OCI-LY3 (cell line): ENCODE results near the gene UBXN2A.

Experiments
- H2AFZ ChIP-seq: fragments of 200-600, 300-600 bp; shearing (Covaris generic); 2 replicates; pipeline ENCODE4 v1.6.0; 2014; ENCODE audit warnings: antibody characterized with exemption, low read depth, low read length
- H3K27ac ChIP-seq: fragments of 200-600, 300-600 bp; sonication (generic); 2 replicates; pipeline ENCODE4 v1.5.1; 2014; ENCODE audit warnings: mild to moderate bottlenecking, low read length, moderate library complexity, mixed read lengths
- H3K27me3 ChIP-seq: fragments of 200-600, 300-600 bp; sonication (generic); 2 replicates; pipeline ENCODE4 v1.6.1; 2014; ENCODE audit warnings: low read depth, low read length, mixed read lengths
- H3K36me3 ChIP-seq: fragments of 200-600, 300-600 bp; sonication (generic); replicated peaks from 2 replicates; pipeline ENCODE3; 2014; ENCODE audit warnings: low read depth, low read length, mixed read lengths
- H3K4me1 ChIP-seq: fragments of 300-600, 200-600 bp; sonication (generic); 2 replicates; pipeline ENCODE4 v1.6.1; 2014; ENCODE audit warnings: low read length, mixed read lengths
- H3K4me2 ChIP-seq: fragments of 200-600, 300-600 bp; sonication (generic); 2 replicates; pipeline ENCODE4 v1.6.1; 2014; ENCODE audit warnings: low read length, mixed read lengths
- H3K4me3 ChIP-seq: fragments of 300-600, 200-600 bp; sonication (generic); 2 replicates; pipeline ENCODE4 v1.5.1; 2014; ENCODE audit warnings: antibody characterized with exemption, mild to moderate bottlenecking, low read length, moderate library complexity
- H3K79me2 ChIP-seq: fragments of 300-600, 200-600 bp; shearing (Covaris generic); 2 replicates; pipeline ENCODE4 v1.6.1; 2014; ENCODE audit warnings: mild to moderate bottlenecking, low read length, mixed read lengths
- H3K9ac ChIP-seq: fragments of 300-600, 200-600 bp; shearing (Covaris generic); 2 replicates; pipeline ENCODE4 v1.6.0; 2014; ENCODE audit warnings: mild to moderate bottlenecking, low read length, moderate library complexity
- H3K9me3 ChIP-seq: fragments of 200-600, 300-600 bp; shearing (Covaris generic); 2 replicates; pipeline ENCODE4 v1.6.1; 2014; ENCODE audit warnings: low read length, mixed read lengths; ENCODE audit not compliant: insufficient read depth
- H4K20me1 ChIP-seq: fragments of 200-600, 300-600 bp; sonication (generic); 2 replicates; pipeline ENCODE4 v1.6.1; 2016; ENCODE audit warnings: low read length, mixed read lengths; ENCODE audit not compliant: insufficient read depth
- EZH2phosphoT487 ChIP-seq: fragments of 200-600 bp; shearing (Covaris generic); IDR thresholded peaks from 2 replicates; pipeline ENCODE4 v1.6.1; 2018; ENCODE audit warnings: antibody characterized with exemption, mixed run types, low read depth
- TF ChIP-seq, protein P1 (sequence below): fragments of 200-600, 300-600 bp; sonication (generic); IDR thresholded peaks from 2 replicates; pipeline ENCODE4 v1.5.1; 2014; ENCODE audit warnings: antibody characterized with exemption, low read length, low read depth

Gene UBXN2A

GRCh38 chr2:23967846-23968245 lies 27.6 kb downstream of the UBXN2A start:
- H3K36me3 ChIP-seq: no peaks in the 10 kb centered on the region
- no peak overlapping the region for H3K4me2 ChIP-seq
- no peak overlapping the region for H2AFZ ChIP-seq
- H3K4me1 ChIP-seq: no peaks in the 10 kb centered on the region
- TF ChIP-seq, protein P1, sequence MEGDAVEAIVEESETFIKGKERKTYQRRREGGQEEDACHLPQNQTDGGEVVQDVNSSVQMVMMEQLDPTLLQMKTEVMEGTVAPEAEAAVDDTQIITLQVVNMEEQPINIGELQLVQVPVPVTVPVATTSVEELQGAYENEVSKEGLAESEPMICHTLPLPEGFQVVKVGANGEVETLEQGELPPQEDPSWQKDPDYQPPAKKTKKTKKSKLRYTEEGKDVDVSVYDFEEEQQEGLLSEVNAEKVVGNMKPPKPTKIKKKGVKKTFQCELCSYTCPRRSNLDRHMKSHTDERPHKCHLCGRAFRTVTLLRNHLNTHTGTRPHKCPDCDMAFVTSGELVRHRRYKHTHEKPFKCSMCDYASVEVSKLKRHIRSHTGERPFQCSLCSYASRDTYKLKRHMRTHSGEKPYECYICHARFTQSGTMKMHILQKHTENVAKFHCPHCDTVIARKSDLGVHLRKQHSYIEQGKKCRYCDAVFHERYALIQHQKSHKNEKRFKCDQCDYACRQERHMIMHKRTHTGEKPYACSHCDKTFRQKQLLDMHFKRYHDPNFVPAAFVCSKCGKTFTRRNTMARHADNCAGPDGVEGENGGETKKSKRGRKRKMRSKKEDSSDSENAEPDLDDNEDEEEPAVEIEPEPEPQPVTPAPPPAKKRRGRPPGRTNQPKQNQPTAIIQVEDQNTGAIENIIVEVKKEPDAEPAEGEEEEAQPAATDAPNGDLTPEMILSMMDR: no peak
- H3K9me3 ChIP-seq: no peaks in the 10 kb centered on the region
- H3K79me2 ChIP-seq: no peaks in the 10 kb centered on the region
- no peak overlapping the region for H3K9ac ChIP-seq
- no peaks in the 10 kb centered on the region for H3K27me3 ChIP-seq
- H4K20me1 ChIP-seq: no peaks in the 10 kb centered on the region
- H3K4me3 ChIP-seq: no peak overlapping the region
- H3K27ac ChIP-seq: no peak overlapping the region

DNA sequence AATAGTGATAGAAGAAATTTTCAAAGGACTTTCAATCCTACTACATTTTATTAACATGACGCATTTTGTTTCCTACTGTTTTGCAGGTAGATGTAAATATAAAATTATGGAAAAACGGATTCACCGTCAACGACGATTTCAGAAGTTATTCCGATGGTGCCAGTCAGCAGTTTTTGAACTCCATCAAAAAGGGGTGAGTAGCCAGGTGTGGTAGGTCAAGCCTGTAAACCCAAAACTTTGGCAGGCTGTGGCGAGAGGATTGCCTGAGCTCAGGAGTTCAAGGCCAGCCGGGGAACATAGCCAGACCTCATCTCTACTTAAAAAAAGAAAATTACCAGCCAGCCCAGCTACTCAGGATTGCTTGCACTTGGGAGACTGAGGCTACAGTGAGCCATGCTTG lies 36.6 kb downstream of the UBXN2A start:
- Histone ChIP-seq H3K27ac (no peak overlapping the region), H3K27me3 (no peaks in the 10 kb centered on the region), H2AFZ (no peak overlapping the region), H4K20me1 (no peaks in the 10 kb centered on the region), H3K4me1 (no peaks in the 10 kb centered on the region), H3K36me3 (peaks cover 5% of the 10 kb centered on the region), H3K4me3 (no peak overlapping the region), H3K9ac (no peak overlapping the region), H3K9me3 (no peaks in the 10 kb centered on the region), H3K4me2 (no peak overlapping the region), H3K79me2 (no peaks in the 10 kb centered on the region)
- no peak for TF ChIP-seq EZH2phosphoT487
- TF ChIP-seq, protein P1: no peak

DNA sequence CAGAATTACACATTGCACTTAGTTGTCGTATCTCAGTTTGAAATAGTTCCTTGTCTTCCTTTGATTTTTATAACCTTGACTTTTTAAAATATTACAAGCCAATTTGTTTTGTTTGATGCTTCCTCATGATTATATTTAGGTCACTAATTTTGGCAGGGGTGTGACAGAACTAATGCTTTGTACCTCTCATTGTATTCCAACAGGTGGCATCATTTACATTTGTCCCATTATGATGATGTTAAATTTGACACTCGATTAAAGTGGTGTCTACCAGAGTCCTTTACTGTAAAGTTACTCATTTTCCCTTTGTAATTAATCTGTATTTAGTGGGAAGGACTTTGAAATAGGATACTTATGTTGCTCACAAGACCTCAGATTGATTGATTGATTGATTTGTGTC lies 48.1 kb downstream of the UBXN2A start:
- Histone ChIP-seq H3K27me3 (no peaks in the 10 kb centered on the region), H3K4me3 (no peak overlapping the region), H3K79me2 (no peaks in the 10 kb centered on the region), H3K27ac (no peak overlapping the region), H3K9me3 (no peaks in the 10 kb centered on the region), H2AFZ (no peak overlapping the region), H3K4me1 (no peaks in the 10 kb centered on the region), H3K4me2 (no peak overlapping the region), H3K36me3 (no peaks in the 10 kb centered on the region), H4K20me1 (no peaks in the 10 kb centered on the region), H3K9ac (no peak overlapping the region)
- TF ChIP-seq, protein P1: peak; percentile 44
- no peak for TF ChIP-seq EZH2phosphoT487

DNA sequence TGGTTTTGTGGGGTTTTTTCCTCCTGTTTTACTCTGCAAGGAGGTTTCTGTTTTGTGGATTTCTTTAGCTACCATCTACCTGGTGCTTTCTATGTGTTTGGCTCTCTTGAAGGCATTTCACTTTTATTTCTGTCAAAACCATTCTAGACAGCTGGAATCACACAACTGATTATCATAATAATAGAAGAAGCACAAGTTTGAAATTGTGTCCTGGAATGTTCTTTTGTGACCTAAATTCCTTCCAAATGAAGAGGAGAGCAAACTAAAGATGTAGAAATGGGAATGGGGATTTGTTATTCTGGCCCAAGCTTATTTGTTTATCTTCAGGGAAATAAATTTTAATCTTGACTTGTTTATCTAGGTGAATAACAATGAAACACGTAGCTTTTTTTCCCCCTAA lies 52.7 kb downstream of the UBXN2A start:
- Histone ChIP-seq H3K36me3 (no peaks in the 10 kb centered on the region), H3K4me3 (no peak overlapping the region), H2AFZ (no peak overlapping the region), H3K4me1 (no peaks in the 10 kb centered on the region), H4K20me1 (no peaks in the 10 kb centered on the region), H3K79me2 (no peaks in the 10 kb centered on the region), H3K4me2 (no peak overlapping the region), H3K9ac (no peak overlapping the region), H3K9me3 (no peaks in the 10 kb centered on the region), H3K27me3 (no peaks in the 10 kb centered on the region), H3K27ac (no peak overlapping the region)
- no peak for TF ChIP-seq EZH2phosphoT487
- TF ChIP-seq, protein P1: no peak
